ENCODE results near the gene SLC12A3.
"Not testable (repeated sequence)": the region's sequence is repeated elsewhere in the genome, so short reads cannot be mapped to it uniquely, and the experiment has no call there.

SLC12A3 gene

GRCh38 chr16:56933828-56934598 lies 69.0 kb downstream of the SLC12A3 start:
- TF ChIP-seq CTCF (conservative IDR thresholded peaks at IDR 0.05; ENCODE audit: control insufficient read depth, insufficient read depth, low read depth, low read length) = no peak
- peak overlapping the region; percentile 97 for H3K4me3 ChIP-seq (ENCODE audit: control insufficient read depth, low read depth, low read length)
- DNase-seq (ENCODE audit: low read depth) = peak; percentile 24

- not testable (repeated sequence) for DNase-seq (ENCODE audit: low read depth)
- H3K4me3 ChIP-seq (ENCODE audit: control insufficient read depth, low read depth, low read length) = peak overlapping the region; percentile 97
Observed at GRCh38 chr16:56934599-56935145, 69.7 kb downstream of the SLC12A3 start.

GRCh38 chr16:56935201-56935600 lies 70.2 kb downstream of the SLC12A3 start:
- no peak for TF ChIP-seq CTCF (conservative IDR thresholded peaks at IDR 0.05; ENCODE audit: control insufficient read depth, insufficient read depth, low read depth, low read length)
- H3K4me3 ChIP-seq (ENCODE audit: control insufficient read depth, low read depth, low read length) = peak overlapping the region; percentile 97
- DNase-seq (ENCODE audit: low read depth) = no peak

- no peak for DNase-seq (ENCODE audit: low read depth)
- no peak overlapping the region for H3K4me3 ChIP-seq (ENCODE audit: control insufficient read depth, low read depth, low read length)
- no peak for TF ChIP-seq CTCF (conservative IDR thresholded peaks at IDR 0.05; ENCODE audit: control insufficient read depth, insufficient read depth, low read depth, low read length)
Observed at GRCh38 chr16:56936491-56936890, 71.5 kb downstream of the SLC12A3 start.

GRCh38 chr16:56936950-56937349 lies 71.9 kb downstream of the SLC12A3 start:
- H3K4me3 ChIP-seq (ENCODE audit: control insufficient read depth, low read depth, low read length) = no peak overlapping the region
- no peak for DNase-seq (ENCODE audit: low read depth)
- no peak for TF ChIP-seq CTCF (conservative IDR thresholded peaks at IDR 0.05; ENCODE audit: control insufficient read depth, insufficient read depth, low read depth, low read length)

GRCh38 chr16:56938664-56939513 lies 73.9 kb downstream of the SLC12A3 start:
- TF ChIP-seq CTCF (conservative IDR thresholded peaks at IDR 0.05; ENCODE audit: control insufficient read depth, insufficient read depth, low read depth, low read length) = no peak
- no peak overlapping the region for H3K4me3 ChIP-seq (ENCODE audit: control insufficient read depth, low read depth, low read length)
- DNase-seq (ENCODE audit: low read depth) = peak; percentile 42

- TF ChIP-seq CTCF (conservative IDR thresholded peaks at IDR 0.05; ENCODE audit: control insufficient read depth, insufficient read depth, low read depth, low read length) = no peak
Observed at GRCh38 chr16:56939801-56940200, 74.8 kb downstream of the SLC12A3 start.

More at GRCh38 chr16:56939801-56940200, 74.8 kb downstream of the SLC12A3 start:
- DNase-seq (ENCODE audit: low read depth) = no peak
- no peak overlapping the region for H3K4me3 ChIP-seq (ENCODE audit: control insufficient read depth, low read depth, low read length)

All from fibroblast of mammary gland (primary cell).